Measurements from ENCODE around the gene NFKB1.

Gene NFKB1

DNA sequence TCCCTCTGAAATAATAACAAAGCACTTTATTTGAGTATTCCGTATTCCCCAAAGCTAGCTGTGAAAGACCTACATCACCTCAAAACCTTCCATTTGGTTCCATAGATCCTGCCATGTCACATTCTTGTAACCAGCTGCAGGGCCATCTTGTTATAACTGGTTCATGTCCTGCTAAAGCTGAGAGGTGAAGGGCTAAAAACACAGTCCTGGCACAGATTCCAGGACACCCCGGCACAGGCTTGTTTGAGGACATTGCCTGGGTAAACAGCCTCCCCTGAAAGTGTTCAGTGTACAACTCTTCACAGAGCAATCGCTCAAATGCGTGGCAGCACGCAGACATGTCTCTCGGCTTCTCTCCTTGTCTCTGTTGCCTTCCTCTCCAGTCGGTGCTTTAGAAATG, 130.5 kb downstream of the NFKB1 start:
- H3K27ac ChIP-seq (ENCODE audit: low read depth, low read length) = no peak overlapping the region
- H3K27me3 ChIP-seq (ENCODE audit: insufficient read depth, low read length) = no peaks in the 10 kb centered on the region
- no peak overlapping the region for H2BK120ac ChIP-seq (ENCODE audit: insufficient read depth, low read length, poor library complexity)
- H3K23ac ChIP-seq (ENCODE audit: low read length) = no peak overlapping the region
- H3K79me2 ChIP-seq (ENCODE audit: control insufficient read depth, insufficient read depth, low read length, poor library complexity) = no peaks in the 10 kb centered on the region
- H3K4me2 ChIP-seq (ENCODE audit: low read length) = no peak overlapping the region
- H2BK5ac ChIP-seq (ENCODE audit: low read depth, low read length, poor library complexity) = no peak overlapping the region
- no peak overlapping the region for H3K4me3 ChIP-seq (ENCODE audit: low read depth, low read length)
- no peak overlapping the region for H2AK5ac ChIP-seq (ENCODE audit: low read length)
- no peak overlapping the region for H2BK12ac ChIP-seq (ENCODE audit: low read length)
- H3K18ac ChIP-seq (ENCODE audit: low read length) = no peak overlapping the region
- H4K8ac ChIP-seq (ENCODE audit: low read depth, low read length) = no peak overlapping the region
- H3K9ac ChIP-seq (ENCODE audit: low read length) = no peak overlapping the region
- H4K12ac ChIP-seq (ENCODE audit: low read depth, low read length) = no peak overlapping the region
- H3K14ac ChIP-seq (ENCODE audit: low read length) = no peak overlapping the region
- H4K91ac ChIP-seq (ENCODE audit: low read depth, low read length) = no peak overlapping the region
- peaks cover 0 to 3% of the 10 kb centered on the region in 2 experiments for H3K4me1 ChIP-seq (ENCODE audit: control insufficient read depth in 1 of 2, insufficient read depth in 2 of 2, low read length in 2 of 2)
- H3K79me1 ChIP-seq (ENCODE audit: low read length) = no peaks in the 10 kb centered on the region
- no peak for DNase-seq
- peaks cover 1% of the 10 kb centered on the region for H3K9me3 ChIP-seq (ENCODE audit: insufficient read depth, low read depth, low read length)
- no CpG with 5 or more reads among the region's 7 CpGs for WGBS (ENCODE audit: extremely low coverage, insufficient coverage, insufficient read length)
- no peak overlapping the region for H2AFZ ChIP-seq (ENCODE audit: insufficient read depth, low read length, poor library complexity)
- H3K4ac ChIP-seq (ENCODE audit: low read depth, low read length) = no peak overlapping the region
- H3K36me3 ChIP-seq (ENCODE audit: control insufficient read depth in 1 of 2, insufficient read depth in 2 of 2, low read length in 2 of 2) = peaks cover 20 to 32% of the 10 kb centered on the region in 2 experiments

DNA sequence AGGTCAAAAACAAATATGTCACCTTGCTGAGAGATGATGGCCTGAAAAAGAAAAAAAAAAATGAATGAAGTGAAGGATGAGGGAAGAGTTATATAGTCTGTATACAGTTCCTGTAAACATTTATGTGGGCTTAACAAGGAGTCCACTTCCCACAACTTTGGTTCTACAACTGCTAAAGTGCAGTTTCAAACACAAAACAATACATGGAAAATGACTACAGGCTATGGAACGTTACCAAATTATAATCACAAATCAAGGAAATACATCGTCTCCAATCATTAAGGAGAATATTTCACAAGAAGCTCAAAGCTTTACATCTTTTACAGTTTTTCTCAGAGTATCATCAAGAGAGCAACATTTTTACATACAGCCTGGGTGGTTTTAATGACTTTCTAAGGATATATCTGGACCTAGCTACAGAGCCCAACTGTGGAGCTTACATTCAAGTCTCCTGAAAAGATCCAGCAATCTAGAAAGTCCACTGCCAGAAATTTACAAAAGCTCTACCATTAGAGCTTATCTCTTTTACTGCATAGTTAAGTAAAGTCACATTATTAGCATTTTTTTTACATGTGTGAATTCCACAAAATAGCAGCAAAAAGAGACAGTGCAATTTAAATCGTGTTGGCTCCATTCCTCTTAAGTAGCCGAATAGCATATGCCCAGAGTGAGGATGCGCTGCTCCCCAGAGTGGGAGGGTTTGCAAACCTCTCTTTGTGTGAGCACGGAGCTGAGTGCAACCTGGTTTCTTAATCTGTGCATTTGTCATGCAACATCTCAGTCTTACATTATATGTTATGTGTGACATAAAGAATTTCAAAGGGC, 131.3 kb downstream of the NFKB1 start:
- Histone ChIP-seq H3K36me3 (ENCODE audit: control insufficient read depth in 1 of 2, insufficient read depth in 2 of 2, low read length in 2 of 2) (peaks cover 20 to 38% of the 10 kb centered on the region in 2 experiments), H3K23ac (ENCODE audit: low read length) (no peak overlapping the region), H4K91ac (ENCODE audit: low read depth, low read length) (no peak overlapping the region), H3K4me2 (ENCODE audit: low read length) (no peak overlapping the region), H3K4me3 (ENCODE audit: low read depth, low read length) (no peak overlapping the region), H3K18ac (ENCODE audit: low read length) (no peak overlapping the region), H3K14ac (ENCODE audit: low read length) (no peak overlapping the region), H3K27ac (ENCODE audit: low read depth, low read length) (no peak overlapping the region), H3K4ac (ENCODE audit: low read depth, low read length) (no peak overlapping the region), H4K12ac (ENCODE audit: low read depth, low read length) (no peak overlapping the region), H3K4me1 (ENCODE audit: control insufficient read depth in 1 of 2, insufficient read depth in 2 of 2, low read length in 2 of 2) (peaks cover 0 to 3% of the 10 kb centered on the region in 2 experiments), H2BK120ac (ENCODE audit: insufficient read depth, low read length, poor library complexity) (no peak overlapping the region), H3K79me2 (ENCODE audit: control insufficient read depth, insufficient read depth, low read length, poor library complexity) (no peaks in the 10 kb centered on the region), H4K8ac (ENCODE audit: low read depth, low read length) (no peak overlapping the region), H3K9me3 (ENCODE audit: insufficient read depth, low read depth, low read length) (peaks cover 1% of the 10 kb centered on the region), H3K79me1 (ENCODE audit: low read length) (no peaks in the 10 kb centered on the region), H2AFZ (ENCODE audit: insufficient read depth, low read length, poor library complexity) (no peak overlapping the region), H2AK5ac (ENCODE audit: low read length) (no peak overlapping the region), H3K27me3 (ENCODE audit: insufficient read depth, low read length) (no peaks in the 10 kb centered on the region), H2BK12ac (ENCODE audit: low read length) (no peak overlapping the region), H2BK5ac (ENCODE audit: low read depth, low read length, poor library complexity) (no peak overlapping the region), H3K9ac (ENCODE audit: low read length) (no peak overlapping the region)
- WGBS (ENCODE audit: extremely low coverage, insufficient coverage, insufficient read length) = no CpG with 5 or more reads among the region's 6 CpGs
- no peak for DNase-seq

GRCh38 chr4:102633100-102633499, 131.9 kb downstream of the NFKB1 start:
- Histone ChIP-seq H3K4me3 (ENCODE audit: low read depth, low read length) (no peak overlapping the region), H4K8ac (ENCODE audit: low read depth, low read length) (no peak overlapping the region), H4K12ac (ENCODE audit: low read depth, low read length) (no peak overlapping the region), H3K79me1 (ENCODE audit: low read length) (no peaks in the 10 kb centered on the region), H2BK120ac (ENCODE audit: insufficient read depth, low read length, poor library complexity) (no peak overlapping the region), H3K23ac (ENCODE audit: low read length) (no peak overlapping the region), H3K14ac (ENCODE audit: low read length) (no peak overlapping the region), H3K79me2 (ENCODE audit: control insufficient read depth, insufficient read depth, low read length, poor library complexity) (no peaks in the 10 kb centered on the region), H2AK5ac (ENCODE audit: low read length) (no peak overlapping the region), H3K9ac (ENCODE audit: low read length) (no peak overlapping the region), H3K4me1 (ENCODE audit: control insufficient read depth in 1 of 2, insufficient read depth in 2 of 2, low read length in 2 of 2) (peaks cover 0 to 3% of the 10 kb centered on the region in 2 experiments), H3K27ac (ENCODE audit: low read depth, low read length) (no peak overlapping the region), H3K4me2 (ENCODE audit: low read length) (no peak overlapping the region), H2AFZ (ENCODE audit: insufficient read depth, low read length, poor library complexity) (no peak overlapping the region), H3K27me3 (ENCODE audit: insufficient read depth, low read length) (no peaks in the 10 kb centered on the region), H3K9me3 (ENCODE audit: insufficient read depth, low read depth, low read length) (peaks cover 1% of the 10 kb centered on the region), H3K4ac (ENCODE audit: low read depth, low read length) (no peak overlapping the region), H4K91ac (ENCODE audit: low read depth, low read length) (no peak overlapping the region), H3K18ac (ENCODE audit: low read length) (no peak overlapping the region), H2BK5ac (ENCODE audit: low read depth, low read length, poor library complexity) (no peak overlapping the region), H3K36me3 (ENCODE audit: control insufficient read depth in 1 of 2, insufficient read depth in 2 of 2, low read length in 2 of 2) (peaks cover 25 to 44% of the 10 kb centered on the region in 2 experiments), H2BK12ac (ENCODE audit: low read length) (no peak overlapping the region)
- no peak for DNase-seq
- no CpG with 5 or more reads among the region's 6 CpGs for WGBS (ENCODE audit: extremely low coverage, insufficient coverage, insufficient read length)

- H3K18ac ChIP-seq (ENCODE audit: low read length) = no peak overlapping the region
- H2BK5ac ChIP-seq (ENCODE audit: low read depth, low read length, poor library complexity) = no peak overlapping the region
- peaks cover 2% of the 10 kb centered on the region for H3K79me1 ChIP-seq (ENCODE audit: low read length)
- H3K36me3 ChIP-seq (ENCODE audit: control insufficient read depth in 1 of 2, insufficient read depth in 2 of 2, low read length in 2 of 2) = peaks cover 28 to 51% of the 10 kb centered on the region in 2 experiments
- H3K4me1 ChIP-seq (ENCODE audit: control insufficient read depth in 1 of 2, insufficient read depth in 2 of 2, low read length in 2 of 2) = peaks cover 0 to 3% of the 10 kb centered on the region in 2 experiments
- no peak overlapping the region for H3K4me3 ChIP-seq (ENCODE audit: low read depth, low read length)
- DNase-seq = no peak
- H3K9me3 ChIP-seq (ENCODE audit: insufficient read depth, low read depth, low read length) = peaks cover 1% of the 10 kb centered on the region
- no peak overlapping the region for H4K91ac ChIP-seq (ENCODE audit: low read depth, low read length)
- H3K4ac ChIP-seq (ENCODE audit: low read depth, low read length) = no peak overlapping the region
- H2BK12ac ChIP-seq (ENCODE audit: low read length) = no peak overlapping the region
- no peaks in the 10 kb centered on the region for H3K27me3 ChIP-seq (ENCODE audit: insufficient read depth, low read length)
- H3K23ac ChIP-seq (ENCODE audit: low read length) = no peak overlapping the region
- H4K12ac ChIP-seq (ENCODE audit: low read depth, low read length) = no peak overlapping the region
- no CpG with 5 or more reads among the region's 3 CpGs for WGBS (ENCODE audit: extremely low coverage, insufficient coverage, insufficient read length)
- H3K27ac ChIP-seq (ENCODE audit: low read depth, low read length) = no peak overlapping the region
- H2AK5ac ChIP-seq (ENCODE audit: low read length) = no peak overlapping the region
- H2AFZ ChIP-seq (ENCODE audit: insufficient read depth, low read length, poor library complexity) = no peak overlapping the region
- H4K8ac ChIP-seq (ENCODE audit: low read depth, low read length) = no peak overlapping the region
- H3K9ac ChIP-seq (ENCODE audit: low read length) = no peak overlapping the region
- H3K4me2 ChIP-seq (ENCODE audit: low read length) = no peak overlapping the region
- no peak overlapping the region for H2BK120ac ChIP-seq (ENCODE audit: insufficient read depth, low read length, poor library complexity)
- no peaks in the 10 kb centered on the region for H3K79me2 ChIP-seq (ENCODE audit: control insufficient read depth, insufficient read depth, low read length, poor library complexity)
- no peak overlapping the region for H3K14ac ChIP-seq (ENCODE audit: low read length)
Measured at GRCh38 chr4:102637391-102637790, 136.2 kb downstream of the NFKB1 start.
